Superior temporal gyrus (tissue), 1 donor: ENCODE results near the gene SDHA.
"Not testable (repeated sequence)": the region's sequence is repeated elsewhere in the genome, so short reads cannot be mapped to it uniquely, and the experiment has no call there.

Experiments used
- DNase-seq: peaks from one replicate; pipeline ENCODE4 v3.0.0-alpha.2; 2016; ENCODE audit errors: extremely low spot score

Gene SDHA

DNA sequence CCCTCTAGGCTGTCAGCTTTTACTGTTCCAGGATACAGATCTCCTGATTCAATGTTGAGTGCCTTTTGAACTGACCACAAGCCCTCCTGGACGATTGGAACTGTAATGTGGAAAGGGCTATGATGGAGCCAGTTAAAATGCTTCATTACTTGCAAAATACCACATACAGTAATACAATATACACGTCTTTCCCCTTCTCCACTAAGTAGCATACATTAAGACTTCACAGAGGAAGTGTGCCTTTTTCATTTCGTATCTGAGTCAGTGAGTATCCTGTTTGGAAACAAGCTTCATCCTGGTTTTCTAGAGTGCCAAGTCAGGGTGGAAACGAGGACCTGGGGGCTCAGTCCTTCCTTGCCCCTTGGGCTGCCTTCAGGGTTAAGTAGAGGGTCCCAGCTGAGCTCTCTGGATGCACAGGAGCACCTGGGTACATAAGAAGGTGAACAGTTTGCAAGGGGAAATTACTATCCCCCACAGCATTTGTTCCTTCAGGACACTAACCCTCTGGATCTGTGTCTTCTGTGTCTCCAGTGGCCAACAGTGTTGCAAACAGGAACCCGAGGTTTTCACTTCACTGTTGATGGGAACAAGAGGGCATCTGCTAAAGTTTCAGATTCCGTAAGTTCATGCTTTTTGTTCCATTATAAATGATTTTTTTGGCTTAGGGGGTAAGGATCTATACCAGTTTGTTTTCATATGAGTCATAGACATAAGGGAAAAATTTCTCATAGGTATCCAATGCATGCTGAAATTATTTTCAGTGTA, 5.0 kb downstream of the SDHA start:
- DNase-seq, result not testable (repeated sequence)

DNA sequence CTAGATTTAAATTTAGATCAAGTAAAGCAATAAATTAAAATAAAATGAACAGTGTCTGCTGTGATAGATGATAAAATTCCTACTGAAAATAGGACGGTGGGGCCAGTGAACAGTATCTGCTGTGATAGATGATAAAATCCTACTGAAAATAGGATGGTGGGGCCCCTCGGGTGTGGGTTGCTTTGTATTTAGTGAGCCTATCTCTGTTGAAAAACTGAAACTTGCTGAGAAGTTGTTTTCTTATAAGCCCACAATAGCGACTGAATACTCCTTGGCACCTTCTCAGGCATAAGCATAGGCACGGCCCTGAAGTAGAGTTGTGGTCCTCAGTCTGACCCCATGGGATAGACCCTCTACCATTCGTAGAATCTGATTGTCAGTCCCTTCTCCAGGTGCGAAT, 5.7 kb downstream of the SDHA start:
- no peak for DNase-seq

DNA sequence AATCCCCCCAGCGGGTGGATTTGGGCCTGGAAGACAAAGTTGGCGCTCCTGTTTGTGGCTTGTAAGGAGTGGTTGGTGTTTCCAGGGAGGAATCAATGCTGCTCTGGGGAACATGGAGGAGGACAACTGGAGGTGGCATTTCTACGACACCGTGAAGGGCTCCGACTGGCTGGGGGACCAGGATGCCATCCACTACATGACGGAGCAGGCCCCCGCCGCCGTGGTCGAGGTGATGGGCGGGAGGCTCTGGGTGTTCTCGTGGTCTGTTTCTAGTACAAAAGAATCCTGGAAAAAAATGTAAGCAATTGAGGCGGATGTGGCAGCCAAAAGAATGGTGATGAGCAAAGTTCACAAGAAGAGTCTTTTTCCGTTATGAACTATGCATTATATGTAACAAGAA, 7.2 kb downstream of the SDHA start:
- no peak for DNase-seq

DNA sequence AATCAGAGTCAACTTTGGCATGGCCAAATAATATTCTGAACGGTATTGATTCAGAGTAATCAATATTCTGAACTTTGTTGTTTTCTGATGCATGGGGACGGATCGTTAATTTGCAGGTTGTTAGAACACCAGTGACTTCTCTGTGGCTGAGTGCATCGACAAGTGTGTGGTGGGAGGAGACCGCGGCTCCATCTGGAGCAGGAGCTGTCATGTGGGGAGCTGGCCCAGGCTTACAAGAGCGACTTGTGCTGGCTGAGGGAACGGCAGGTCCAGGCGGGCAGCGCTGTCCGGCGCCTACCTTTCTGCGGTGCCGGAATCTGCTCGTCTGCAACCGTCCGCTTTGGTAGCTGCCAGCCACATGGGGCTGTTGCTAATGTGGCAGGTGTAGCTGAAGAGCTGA, 9.3 kb downstream of the SDHA start:
- peak; percentile 34 for DNase-seq

GRCh38 chr5:228886-229285, 10.8 kb downstream of the SDHA start:
- peak; percentile 72 for DNase-seq

GRCh38 chr5:230711-231110, 12.6 kb downstream of the SDHA start:
- no peak for DNase-seq

DNA sequence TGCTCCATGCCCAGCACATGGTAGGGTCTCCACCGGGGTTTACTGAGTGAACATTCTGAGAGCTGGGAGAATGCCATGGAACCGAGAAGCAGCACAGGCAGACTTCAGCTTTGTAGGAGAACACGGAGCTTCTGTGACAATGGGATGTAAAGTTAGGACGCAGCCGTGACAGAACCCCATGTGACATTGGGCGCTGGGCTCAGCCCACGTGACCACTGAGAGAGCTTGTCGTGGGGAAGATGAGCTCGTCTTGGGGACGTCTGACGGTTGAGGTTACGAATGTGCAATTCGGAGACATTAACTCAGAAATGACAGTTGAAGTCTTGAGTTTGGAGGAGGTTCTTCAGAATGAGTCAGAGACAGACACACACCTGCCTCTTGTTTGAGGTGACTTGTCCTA, 13.5 kb downstream of the SDHA start:
- peak; percentile 53 for DNase-seq

GRCh38 chr5:233426-233825, 15.3 kb downstream of the SDHA start:
- DNase-seq, result not testable (repeated sequence)

DNA sequence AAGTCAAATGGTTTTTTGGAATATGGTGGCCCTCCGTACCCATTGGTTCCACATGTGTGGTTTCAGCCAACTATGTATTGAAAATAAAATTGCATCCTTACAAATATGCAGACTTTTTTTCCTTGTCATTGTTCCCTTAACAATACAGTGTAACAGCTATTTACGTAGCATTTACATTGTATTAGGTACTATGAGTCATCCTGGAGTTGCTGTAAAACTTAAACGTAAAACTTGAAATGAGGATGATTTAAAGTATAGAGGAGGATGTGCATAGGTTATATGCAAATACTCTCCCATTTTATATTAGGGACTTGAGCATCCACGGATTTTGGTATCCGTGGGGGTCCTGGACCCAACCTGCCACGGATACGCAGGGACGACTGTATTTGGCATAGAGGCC, 16.3 kb downstream of the SDHA start:
- no peak for DNase-seq

GRCh38 chr5:235527-235926, 17.4 kb downstream of the SDHA start:
- not testable (repeated sequence) for DNase-seq

DNA sequence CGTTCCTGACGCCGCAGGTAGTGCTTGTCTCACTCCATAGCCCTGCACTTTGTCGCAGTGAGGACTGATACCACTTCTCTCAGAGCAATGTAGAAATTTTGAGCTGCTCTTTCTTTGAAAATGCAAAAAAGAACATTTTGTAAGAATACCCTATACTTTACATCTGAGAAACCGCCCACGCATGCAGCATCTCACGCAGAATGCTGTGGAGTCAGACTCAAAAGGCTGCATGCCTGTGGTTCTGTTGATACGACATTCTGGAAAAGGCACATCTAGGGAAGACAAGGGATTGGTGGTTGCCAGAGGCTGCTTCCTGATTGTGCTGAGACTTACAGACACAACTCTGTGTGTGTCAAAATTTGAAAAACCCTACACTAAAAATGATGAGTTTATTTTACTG, 19.8 kb downstream of the SDHA start:
- peak; percentile 53 for DNase-seq

DNA sequence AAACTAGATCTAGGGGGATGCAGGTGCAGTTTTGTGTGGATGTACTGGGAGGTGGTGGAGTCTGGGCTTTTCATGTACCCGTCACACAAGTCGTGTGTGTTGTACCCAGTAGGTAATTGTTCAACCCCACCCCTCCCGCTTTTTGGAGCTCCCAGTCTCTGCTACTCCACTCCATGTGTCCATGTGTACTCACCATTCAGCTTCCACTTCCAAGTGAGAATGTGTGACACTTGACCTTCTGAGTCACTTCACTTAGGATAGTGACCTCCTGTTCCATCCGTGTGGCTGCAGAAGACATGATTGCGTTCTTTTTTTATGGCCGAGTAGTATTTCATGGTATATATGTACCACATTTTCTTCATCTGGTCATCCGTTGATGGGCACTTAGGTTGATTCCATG, 22.4 kb downstream of the SDHA start:
- not testable (repeated sequence) for DNase-seq

DNA sequence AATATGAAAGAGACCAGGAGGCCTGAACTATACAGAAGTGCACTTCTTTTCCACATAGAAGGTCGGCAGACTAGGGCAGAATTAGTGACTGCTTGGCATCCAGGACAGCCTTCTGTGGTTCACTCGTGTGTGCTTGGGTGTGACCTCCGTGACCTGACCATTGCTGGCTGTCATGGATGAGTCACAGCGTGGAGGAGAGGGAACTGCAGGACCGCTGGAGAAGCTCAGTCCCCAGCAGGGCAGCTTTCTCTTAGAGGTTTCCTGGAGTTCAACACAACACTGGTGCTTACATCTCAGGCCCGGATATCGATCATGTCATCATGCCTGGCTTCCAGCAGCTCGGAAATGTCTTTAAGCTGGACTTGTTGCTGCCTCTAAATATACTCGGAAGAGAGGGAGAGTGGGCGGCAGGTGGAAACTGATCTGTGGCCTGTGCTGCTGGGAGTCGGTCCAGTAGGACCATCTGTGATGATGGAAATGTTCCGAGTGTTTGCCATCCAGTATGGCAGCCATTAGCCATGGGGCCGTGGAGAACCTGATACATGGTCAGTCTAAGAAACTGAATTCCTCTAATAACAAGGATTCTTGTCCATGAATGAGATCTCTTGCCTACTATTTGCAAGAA, 23.0 kb downstream of the SDHA start:
- not testable (repeated sequence) for DNase-seq

DNA sequence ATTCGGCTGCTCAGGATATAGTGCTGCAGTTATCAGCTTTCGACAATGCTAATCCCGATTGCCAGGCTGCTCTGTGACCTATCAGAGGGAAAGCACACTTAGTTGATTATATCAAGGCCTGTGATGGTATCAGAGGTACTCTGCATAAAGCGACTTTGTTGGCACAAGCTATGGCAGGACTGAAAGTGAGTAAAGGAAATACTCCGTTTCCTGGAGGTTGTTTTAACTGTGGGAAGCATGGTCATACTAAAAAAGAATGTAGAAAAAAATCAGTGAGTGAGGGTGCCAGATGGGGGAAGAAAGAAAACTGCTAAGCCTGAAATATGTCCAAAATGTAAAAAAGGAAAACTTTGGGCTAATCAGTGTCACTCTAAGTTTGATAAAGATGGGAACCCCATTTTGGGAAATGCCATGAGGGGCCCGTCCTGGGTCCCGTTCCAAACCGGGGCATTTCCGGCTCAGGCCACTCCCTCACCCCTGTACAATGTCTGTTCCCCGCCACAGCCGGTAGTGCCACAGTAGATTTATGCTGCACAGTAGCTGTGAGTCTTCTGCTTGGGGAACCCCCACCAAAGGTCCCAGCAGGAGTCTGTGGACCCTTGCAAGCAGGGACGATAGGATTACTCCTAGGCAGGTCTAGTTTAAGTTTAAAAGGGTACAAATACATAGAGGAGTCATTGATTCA, 25.7 kb downstream of the SDHA start:
- DNase-seq, result not testable (repeated sequence)

DNA sequence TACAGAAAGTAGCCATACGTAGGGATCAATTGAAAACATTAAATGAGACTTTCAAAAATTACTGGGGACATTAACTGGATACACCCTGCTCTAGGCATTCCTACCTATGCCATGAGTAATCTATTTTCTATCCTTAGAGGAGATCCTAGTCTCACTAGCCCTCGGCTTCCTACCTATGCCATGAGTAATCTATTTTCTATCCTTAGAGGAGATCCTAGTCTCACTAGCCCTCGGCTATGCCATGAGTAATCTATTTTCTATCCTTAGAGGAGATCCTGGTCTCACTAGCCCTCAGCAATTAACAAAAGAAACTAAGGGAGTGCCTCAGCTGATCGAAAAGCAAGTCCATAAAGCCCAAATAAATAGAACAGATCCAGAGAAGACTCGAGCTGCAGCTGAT, 27.6 kb downstream of the SDHA start:
- not testable (repeated sequence) for DNase-seq

- not testable (repeated sequence) for DNase-seq
Observed at GRCh38 chr5:250396-250795, 32.3 kb downstream of the SDHA start.

DNA sequence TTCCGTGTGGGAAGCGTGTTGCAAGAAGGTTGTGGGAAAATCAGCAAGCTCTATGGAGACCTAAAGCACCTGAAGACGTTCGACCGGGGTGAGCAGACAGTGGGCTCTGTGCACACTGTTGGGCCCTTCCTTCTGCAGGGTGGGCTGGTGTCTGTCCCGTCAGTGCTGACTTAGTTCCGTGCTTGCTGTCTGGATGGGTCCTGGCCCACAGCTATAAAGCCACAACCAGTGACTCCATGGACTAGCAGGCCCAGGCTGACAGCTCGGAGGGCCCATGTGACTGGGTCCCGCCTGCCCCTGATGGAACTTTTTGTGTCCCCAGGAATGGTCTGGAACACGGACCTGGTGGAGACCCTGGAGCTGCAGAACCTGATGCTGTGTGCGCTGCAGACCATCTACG, 32.9 kb downstream of the SDHA start:
- DNase-seq, result not testable (repeated sequence)

DNA sequence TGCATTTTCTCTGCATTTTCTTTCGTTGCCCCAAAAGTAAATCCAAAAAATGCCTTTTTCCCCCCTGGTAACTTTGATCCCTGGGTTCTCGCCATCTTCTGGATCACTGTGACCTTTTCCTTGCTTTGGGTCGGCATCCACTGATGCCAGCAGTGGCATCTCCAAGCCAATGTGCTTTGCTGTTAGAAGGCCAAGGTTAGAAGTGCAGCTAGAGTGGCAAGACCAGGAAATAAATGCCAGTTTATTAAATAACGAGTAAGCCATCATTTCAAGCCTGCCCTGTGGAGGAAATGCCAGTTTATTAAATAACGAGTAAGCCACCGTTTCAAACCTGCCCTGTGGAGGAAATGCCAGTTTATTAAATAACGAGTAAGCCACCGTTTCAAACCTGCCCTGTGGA, 33.4 kb downstream of the SDHA start:
- DNase-seq, result not testable (repeated sequence)

DNA sequence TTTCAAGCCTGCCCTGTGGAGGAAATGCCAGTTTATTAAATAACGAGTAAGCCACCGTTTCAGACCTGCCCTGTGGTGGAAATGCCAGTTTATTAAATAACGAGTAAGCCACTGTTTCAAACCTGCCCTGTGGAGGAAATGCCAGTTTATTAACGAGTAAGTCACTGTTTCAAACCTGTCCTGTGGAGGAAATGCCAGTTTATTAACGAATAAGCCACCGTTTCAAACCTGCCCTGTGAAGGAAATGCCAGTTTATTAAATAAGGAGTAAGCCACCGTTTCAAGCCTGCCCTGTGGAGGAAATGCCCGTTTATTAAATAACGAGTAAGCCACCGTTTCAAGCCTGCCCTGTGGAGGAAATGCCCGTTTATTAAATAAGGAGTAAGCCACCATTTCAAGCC, 33.9 kb downstream of the SDHA start:
- DNase-seq, result not testable (repeated sequence)

DNA sequence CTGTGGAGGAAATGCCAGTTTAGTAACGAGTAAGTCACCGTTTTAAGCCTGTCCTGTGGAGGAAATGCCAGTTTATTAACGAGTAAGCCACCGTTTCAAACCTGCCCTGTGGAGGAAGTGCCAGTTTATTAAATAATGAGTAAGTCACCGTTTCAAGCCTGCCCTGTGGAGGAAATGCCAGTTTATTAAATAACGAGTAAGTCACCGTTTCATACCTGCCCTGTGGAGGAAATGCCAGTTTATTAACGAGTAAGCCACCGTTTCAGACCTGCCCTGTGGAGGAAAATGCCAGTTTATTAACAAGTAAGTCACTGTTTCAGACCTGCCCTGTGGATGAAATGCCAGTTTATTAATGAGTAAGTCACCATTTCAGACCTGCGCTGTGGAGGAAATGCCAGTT, 34.4 kb downstream of the SDHA start:
- DNase-seq, result no peak

DNA sequence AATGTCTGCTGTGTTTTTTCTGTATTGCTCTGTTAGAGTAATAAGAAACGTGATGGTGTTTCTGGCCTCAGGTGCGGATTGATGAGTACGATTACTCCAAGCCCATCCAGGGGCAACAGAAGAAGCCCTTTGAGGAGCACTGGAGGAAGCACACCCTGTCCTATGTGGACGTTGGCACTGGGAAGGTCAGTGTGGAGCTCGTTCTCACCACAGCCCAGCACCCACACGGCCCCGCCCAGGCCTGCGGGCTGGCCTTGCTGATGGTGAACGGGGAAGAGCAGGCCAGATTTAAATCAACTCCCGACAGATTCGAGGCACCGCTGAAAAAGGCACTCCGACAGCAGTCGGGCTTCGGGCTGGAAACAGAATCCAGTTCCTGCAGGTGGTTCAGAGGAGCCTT, 36.2 kb downstream of the SDHA start:
- not testable (repeated sequence) for DNase-seq

DNA sequence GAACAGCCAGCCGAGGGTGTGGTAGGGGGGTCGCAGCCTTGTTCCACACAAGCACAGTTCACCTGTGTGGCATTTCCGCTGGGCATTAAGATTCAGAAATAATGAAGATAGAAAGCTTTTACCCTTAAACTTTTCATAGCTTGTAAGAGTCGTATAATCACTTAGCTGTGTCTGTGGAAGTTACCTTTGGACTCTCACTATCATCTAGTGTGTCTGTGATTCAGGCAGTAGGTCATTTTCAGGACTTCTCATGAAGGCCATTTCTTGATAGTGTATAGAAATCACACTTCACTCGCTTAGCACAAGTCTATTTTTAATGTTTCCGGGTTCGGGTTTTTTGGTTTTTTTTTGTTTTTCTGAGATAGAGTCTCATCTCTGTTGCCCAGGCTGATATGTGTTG, 37.0 kb downstream of the SDHA start:
- not testable (repeated sequence) for DNase-seq

GRCh38 chr5:256347-256746, 38.2 kb downstream of the SDHA start:
- not testable (repeated sequence) for DNase-seq
